GM12872 (cell line): ENCODE data around the gene C1orf146.

Experiments used
- TF ChIP-seq, protein P1 (sequence below): IDR thresholded peaks from 3 replicates; pipeline ENCODE4 v1.5.1; 2011; ENCODE audit warnings: low read depth, mild to moderate bottlenecking, low read length, moderate library complexity; ENCODE audit not compliant: insufficient read depth

The C1orf146 gene

GRCh38 chr1:92228401-92228800 is 10.7 kb downstream of the C1orf146 start:
- TF ChIP-seq, protein P1, sequence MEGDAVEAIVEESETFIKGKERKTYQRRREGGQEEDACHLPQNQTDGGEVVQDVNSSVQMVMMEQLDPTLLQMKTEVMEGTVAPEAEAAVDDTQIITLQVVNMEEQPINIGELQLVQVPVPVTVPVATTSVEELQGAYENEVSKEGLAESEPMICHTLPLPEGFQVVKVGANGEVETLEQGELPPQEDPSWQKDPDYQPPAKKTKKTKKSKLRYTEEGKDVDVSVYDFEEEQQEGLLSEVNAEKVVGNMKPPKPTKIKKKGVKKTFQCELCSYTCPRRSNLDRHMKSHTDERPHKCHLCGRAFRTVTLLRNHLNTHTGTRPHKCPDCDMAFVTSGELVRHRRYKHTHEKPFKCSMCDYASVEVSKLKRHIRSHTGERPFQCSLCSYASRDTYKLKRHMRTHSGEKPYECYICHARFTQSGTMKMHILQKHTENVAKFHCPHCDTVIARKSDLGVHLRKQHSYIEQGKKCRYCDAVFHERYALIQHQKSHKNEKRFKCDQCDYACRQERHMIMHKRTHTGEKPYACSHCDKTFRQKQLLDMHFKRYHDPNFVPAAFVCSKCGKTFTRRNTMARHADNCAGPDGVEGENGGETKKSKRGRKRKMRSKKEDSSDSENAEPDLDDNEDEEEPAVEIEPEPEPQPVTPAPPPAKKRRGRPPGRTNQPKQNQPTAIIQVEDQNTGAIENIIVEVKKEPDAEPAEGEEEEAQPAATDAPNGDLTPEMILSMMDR, result no peak

DNA sequence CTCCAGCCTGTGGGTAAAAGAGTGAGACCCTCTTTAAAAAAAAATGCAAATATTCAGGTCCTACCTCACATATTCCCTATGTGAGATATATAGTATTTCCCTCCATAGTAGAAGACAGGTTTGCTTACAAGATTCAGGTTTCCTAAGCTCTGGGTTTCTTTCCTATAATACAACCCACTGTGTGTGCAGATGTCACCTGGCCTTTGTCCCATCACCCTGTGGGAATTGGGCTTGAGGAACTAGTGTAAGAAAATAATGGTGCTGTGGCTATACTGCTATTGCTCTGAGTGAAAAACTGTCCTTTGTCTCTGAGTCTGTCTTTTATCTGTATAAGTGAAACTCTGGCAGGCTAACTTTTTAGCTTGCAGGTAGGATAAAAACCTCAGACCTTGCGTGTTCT is 13.0 kb downstream of the C1orf146 start:
- TF ChIP-seq, protein P1, result no peak

- TF ChIP-seq, protein P1, result no peak
Observed at GRCh38 chr1:92240034-92240433, 22.3 kb downstream of the C1orf146 start.

DNA sequence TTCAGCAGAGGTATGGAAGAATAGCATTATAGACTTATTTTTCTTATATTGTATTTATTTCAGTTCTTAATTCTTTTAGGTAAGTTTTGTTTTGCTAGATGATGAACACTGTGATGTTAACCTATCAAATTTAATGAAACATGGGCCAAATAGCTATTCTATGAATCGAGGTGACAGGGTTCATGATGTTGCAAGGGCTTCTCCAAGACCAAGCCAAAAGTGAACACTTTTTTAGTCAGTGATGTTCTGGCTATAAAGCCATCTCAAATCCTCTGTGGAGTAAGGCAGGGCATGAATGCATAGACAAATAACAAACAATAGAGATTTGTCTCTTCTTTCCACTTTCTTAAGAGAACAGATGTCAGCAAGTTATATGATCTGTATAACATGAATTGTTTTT is 26.7 kb downstream of the C1orf146 start:
- TF ChIP-seq, protein P1, result no peak

- TF ChIP-seq, protein P1, result no peak
Observed at GRCh38 chr1:92259350-92259749, 41.6 kb downstream of the C1orf146 start.

DNA sequence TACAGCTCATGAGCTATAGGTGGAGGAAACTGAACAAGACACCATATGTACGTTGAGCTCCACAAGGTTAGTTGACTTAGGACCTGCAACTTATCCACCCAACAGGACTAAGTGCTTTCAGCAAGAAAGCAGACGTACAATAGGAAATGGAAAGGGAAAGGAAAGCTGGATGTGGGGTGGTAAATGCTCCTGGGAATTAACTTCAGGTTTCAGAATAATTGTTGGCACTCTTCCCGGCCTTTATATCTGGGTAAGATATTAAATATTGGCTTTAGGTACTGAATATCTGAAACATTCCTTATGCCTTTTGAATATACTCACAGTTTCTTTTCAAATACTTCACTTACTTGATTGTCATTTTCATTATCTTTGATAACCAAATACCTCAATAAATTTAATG is 44.8 kb downstream of the C1orf146 start:
- TF ChIP-seq, protein P1, result no peak

DNA sequence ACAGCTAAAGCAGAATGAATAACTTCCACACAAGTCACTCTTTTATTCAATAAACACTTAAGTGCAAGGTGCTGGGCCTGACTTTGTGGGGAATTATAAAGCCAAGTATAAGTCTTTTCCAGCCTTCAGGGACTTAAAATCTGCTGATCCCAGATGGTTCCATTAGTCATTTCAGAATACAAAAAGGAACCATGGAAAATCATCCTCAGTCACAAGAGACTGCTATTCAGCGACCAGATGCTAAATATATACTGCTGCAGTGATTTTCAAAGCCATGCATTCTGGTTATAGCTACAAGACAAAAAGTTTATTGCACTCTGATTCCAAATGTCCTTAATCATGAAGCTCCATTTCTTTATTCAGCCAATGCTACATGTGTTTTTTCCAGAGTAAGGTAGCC is 55.3 kb downstream of the C1orf146 start:
- TF ChIP-seq, protein P1, result no peak

DNA sequence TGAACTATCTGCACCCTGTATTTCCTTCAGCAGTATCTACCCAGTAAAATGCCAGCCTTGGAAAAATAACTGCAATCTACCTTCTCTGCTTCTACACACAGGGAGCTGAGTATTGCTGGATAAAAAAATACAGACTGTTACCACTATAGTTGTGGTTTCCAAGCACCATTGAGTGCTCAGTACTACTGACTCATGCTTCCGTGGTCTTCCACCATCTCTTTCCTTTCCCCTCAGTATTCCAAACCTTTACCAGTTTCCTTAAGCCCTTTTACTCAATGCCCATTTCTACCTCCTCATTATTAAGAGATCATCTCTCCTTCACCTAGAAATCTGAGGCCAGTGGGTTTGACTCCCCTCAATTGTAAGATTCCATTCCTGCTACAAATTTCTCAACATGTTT is 57.2 kb downstream of the C1orf146 start:
- TF ChIP-seq, protein P1, result no peak
